HCT116 (cell line): ENCODE data around the gene ELF5. TPM values are rescaled to one million over a fixed set of nuclear protein-coding genes. Genes with fewer than 3 reads are reported as not detected.

Experiments used
- ATAC-seq: fragments of 200-7000 bp; cut with Tn5 transposase; 2 replicates; pipeline ENCODE4 v1.9.1; 2020; ENCODE audit warnings: mild to moderate bottlenecking, moderate library complexity
- BruUV-seq: library from RNA; stranded (reverse); fragments of 400-500 nt; replicated peaks from 2 replicates; lab custom pipeline; 2021; lab: Mats Ljungman, UMichigan
- CTCF ChIA-PET: fragments of 300-600 bp; sonication (Branson Sonifier 250); formaldehyde crosslinking; loops from one replicate; lab custom pipeline; 2021; ENCODE audit warnings: antibody characterized with exemption; lab: Charles Lee
- POLR2A ChIA-PET: fragments of 300-600, 350-600 bp; sonication (Branson Sonifier 250); formaldehyde crosslinking; loops from one replicate; lab custom pipeline; 2021; ENCODE audit warnings: antibody characterized with exemption; lab: Charles Lee
- RAD21 ChIA-PET, 2 experiments: fragments of 300-600 bp; sonication (Branson Sonifier 250); formaldehyde crosslinking; loops; one replicate each; lab custom pipeline; 2023; ENCODE audit warnings: low total read pairs in 2 of 2; ENCODE audit not compliant: uncharacterized antibody in 2 of 2, unreplicated experiment in 2 of 2, low non-redundant PET in 1 of 2; lab: Charles Lee
- DNase-seq: peaks from one replicate; pipeline ENCODE4 v3.0.0-alpha.2; 2010; ENCODE audit warnings: low read depth, low spot score
- H2AFZ ChIP-seq: fragments of 200-600 bp; shearing (Covaris generic), sonication (generic); 2 replicates; pipeline ENCODE4 v1.6.1; 2017; ENCODE audit warnings: low read depth, mixed run types, mixed read lengths, antibody characterized with exemption, low read length; ENCODE audit not compliant: poor library complexity, severe bottlenecking
- H3K27ac ChIP-seq: 2 replicates; pipeline ENCODE4 v1.5.1; 2012; ENCODE audit warnings: low read depth, low read length
- H3K27me3 ChIP-seq: fragments of 200-600 bp; sonication (generic); 2 replicates; pipeline ENCODE4 v1.6.1; 2016; ENCODE audit warnings: mixed run types, low read length, mixed read lengths; ENCODE audit not compliant: insufficient read depth
- H3K36me3 ChIP-seq, 2 experiments: fragments of 200-500 bp in 1 of 2; fragments of 200-600 bp in 1 of 2; sonication (Bioruptor generic) in 1 of 2; sonication (generic) in 1 of 2; 2 replicates each; pipeline versions ENCODE4 v1.5.1 to v1.6.1; 2014 to 2016; ENCODE audit warnings: low read length in 2 of 2, inconsistent platforms in 1 of 2, mixed read lengths in 1 of 2, mixed run types in 1 of 2; ENCODE audit not compliant: insufficient read depth in 2 of 2, control insufficient read depth in 1 of 2
- H3K4me1 ChIP-seq, 2 experiments: fragments of 200-600 bp in 1 of 2; sonication (generic) in 1 of 2; 2 replicates each; pipeline versions ENCODE4 v1.5.1 to v1.6.1; 2012 to 2017; ENCODE audit warnings: low read length in 2 of 2, inconsistent platforms in 1 of 2, mild to moderate bottlenecking in 1 of 2, mixed read lengths in 1 of 2, mixed run types in 1 of 2, moderate library complexity in 1 of 2; ENCODE audit not compliant: insufficient read depth in 2 of 2, control insufficient read depth in 1 of 2
- H3K4me2 ChIP-seq: fragments of 200-600 bp; sonication (generic); 2 replicates; pipeline ENCODE4 v1.6.1; 2017; ENCODE audit warnings: mixed run types, low read length, mixed read lengths
- H3K4me3 ChIP-seq, 2 experiments: fragments of 200-600 bp in 1 of 2; sonication (generic) in 1 of 2; replicated peaks in 1 of 2; 2 replicates each; pipeline ENCODE4 v1.5.1; 2011 to 2016; ENCODE audit warnings: low read length in 2 of 2, control low read depth in 1 of 2, low read depth in 1 of 2, mild to moderate bottlenecking in 1 of 2, mixed read lengths in 1 of 2, mixed run types in 1 of 2
- H3K79me2 ChIP-seq: fragments of 200-600 bp; sonication (generic); 2 replicates; pipeline ENCODE4 v1.6.1; 2017; ENCODE audit warnings: mild to moderate bottlenecking, mixed run types, low read length, moderate library complexity, mixed read lengths; ENCODE audit not compliant: insufficient read depth
- H3K9ac ChIP-seq: fragments of 200-600 bp; sonication (generic); 2 replicates; pipeline ENCODE4 v1.6.1; 2016; ENCODE audit warnings: low read length, mixed read lengths
- H3K9me2 ChIP-seq: fragments of 200-600 bp; sonication (generic), shearing (Covaris generic); 2 replicates; pipeline ENCODE4 v1.6.1; 2017; ENCODE audit warnings: mixed run types, mild to moderate bottlenecking, moderate library complexity; ENCODE audit not compliant: insufficient read depth
- H3K9me3 ChIP-seq, 2 experiments: fragments of 200-500 bp in 1 of 2; fragments of 200-600 bp in 1 of 2; sonication (Bioruptor generic) in 1 of 2; sonication (generic) in 1 of 2; 2 replicates each; pipeline ENCODE4 v1.6.1; 2014 to 2017; ENCODE audit warnings: low read length in 2 of 2, mixed read lengths in 2 of 2, inconsistent platforms in 1 of 2, low read depth in 1 of 2, mild to moderate bottlenecking in 1 of 2, mixed run types in 1 of 2, moderate library complexity in 1 of 2; ENCODE audit not compliant: control insufficient read depth in 1 of 2, insufficient read depth in 1 of 2
- H4K20me1 ChIP-seq: fragments of 200-600 bp; sonication (generic), shearing (Covaris generic); 2 replicates; pipeline ENCODE4 v1.6.1; 2017; ENCODE audit warnings: mixed run types, mild to moderate bottlenecking, moderate library complexity; ENCODE audit not compliant: insufficient read depth
- CBX3 ChIP-seq: IDR thresholded peaks from 2 replicates; pipeline ENCODE4 v1.6.1; 2012; ENCODE audit warnings: low read depth
- ELF1 ChIP-seq: IDR thresholded peaks from 2 replicates; pipeline ENCODE4 v1.6.1; 2012; ENCODE audit warnings: low read depth, borderline replicate concordance
- FOSL1 ChIP-seq: IDR thresholded peaks from 2 replicates; pipeline ENCODE4 v1.6.1; 2012; ENCODE audit warnings: low read depth
- POLR2A ChIP-seq: IDR thresholded peaks from 2 replicates; pipeline ENCODE4 v1.7.0; 2011; ENCODE audit warnings: borderline replicate concordance; ENCODE audit not compliant: insufficient read depth, insufficient read length; ENCODE audit errors: extremely low read depth
- POLR2AphosphoS5 ChIP-seq: IDR thresholded peaks from 2 replicates; pipeline ENCODE4 v1.6.1; 2011; ENCODE audit warnings: mild to moderate bottlenecking, low read depth, low read length, moderate library complexity
- RAD21 ChIP-seq: IDR thresholded peaks from 2 replicates; pipeline ENCODE4 v1.6.1; 2012; ENCODE audit warnings: low read depth, mild to moderate bottlenecking
- REST ChIP-seq: IDR thresholded peaks from 2 replicates; pipeline ENCODE4 v1.6.1; 2012; ENCODE audit warnings: low read depth
- SRF ChIP-seq: IDR thresholded peaks from 2 replicates; pipeline ENCODE4 v1.6.1; 2012; ENCODE audit warnings: low read depth
- ZNF274 ChIP-seq: fragments of 200-500 bp; sonication (Bioruptor generic); IDR thresholded peaks from 2 replicates; pipeline ENCODE4 v1.6.1; 2014; ENCODE audit warnings: mild to moderate bottlenecking, low read depth, low read length, inconsistent platforms
- intact Hi-C: fragments of 100-400 bp; cut with micrococcal nuclease; formaldehyde crosslinking; loops from 2 replicates; pipeline ENCODE4 v1.10.0; 2022
- total RNA-seq: library from RNA; stranded (reverse); gene quantifications from one replicate; pipeline ENCODE4 v1.2.1, GENCODE V29; 2021; ENCODE audit not compliant: unreplicated experiment

ELF5 gene
- total RNA-seq, 1 experiment from 2014 or later, result 0.32 TPM

- H3K79me2 ChIP-seq, result no peaks in the 10 kb centered on the region
- ChIA-PET CTCF (no interaction called here), RAD21 (no interaction called here), POLR2A (no interaction called here)
- no peak overlapping the region for H3K9ac ChIP-seq
- no peaks in the 10 kb centered on the region for H4K20me1 ChIP-seq
- H3K27me3 ChIP-seq, result no peaks in the 10 kb centered on the region
- intact Hi-C loops, result no loop called here
- BruUV-seq, result no TSS peak
- H3K4me3 ChIP-seq, result no peak overlapping the region
- peaks cover 3 to 11% of the 10 kb centered on the region in 2 experiments; a peak in 1 of 4 replicates for H3K9me3 ChIP-seq
- no peaks in the 10 kb centered on the region for H3K4me1 ChIP-seq
- H3K36me3 ChIP-seq, result no peaks in the 10 kb centered on the region
- TF ChIP-seq POLR2A, result no peak
- no peak for TF ChIP-seq CBX3
- TF ChIP-seq POLR2AphosphoS5, result no peak
- no peak for TF ChIP-seq ZNF274
- TF ChIP-seq REST, result no peak
- no peak for TF ChIP-seq FOSL1
- TF ChIP-seq ELF1, result no peak
- TF ChIP-seq RAD21, result no peak
- TF ChIP-seq SRF, result no peak
- H3K27ac ChIP-seq, result no peak overlapping the region
- ATAC-seq, result no peak
- no peak overlapping the region for H2AFZ ChIP-seq
- no peaks in the 10 kb centered on the region for H3K9me2 ChIP-seq
- H3K4me2 ChIP-seq, result no peak overlapping the region
- DNase-seq, result no peak
Observed at GRCh38 chr11:34530545-34531234, 17.1 kb upstream of the ELF5 start.
